HG03521 (cell line): ENCODE results near the gene SGO2.
"Not testable (repeated sequence)": the region's sequence is repeated elsewhere in the genome, so short reads cannot be mapped to it uniquely, and the experiment has no call there.

Experiments used
- ATAC-seq: cut with Tn5 transposase; IDR thresholded peaks from one replicate; pipeline ENCODE4 v1.9.1; 2021; ENCODE audit warnings: mild to moderate bottlenecking, moderate library complexity; ENCODE audit not compliant: unreplicated experiment

Gene SGO2

DNA sequence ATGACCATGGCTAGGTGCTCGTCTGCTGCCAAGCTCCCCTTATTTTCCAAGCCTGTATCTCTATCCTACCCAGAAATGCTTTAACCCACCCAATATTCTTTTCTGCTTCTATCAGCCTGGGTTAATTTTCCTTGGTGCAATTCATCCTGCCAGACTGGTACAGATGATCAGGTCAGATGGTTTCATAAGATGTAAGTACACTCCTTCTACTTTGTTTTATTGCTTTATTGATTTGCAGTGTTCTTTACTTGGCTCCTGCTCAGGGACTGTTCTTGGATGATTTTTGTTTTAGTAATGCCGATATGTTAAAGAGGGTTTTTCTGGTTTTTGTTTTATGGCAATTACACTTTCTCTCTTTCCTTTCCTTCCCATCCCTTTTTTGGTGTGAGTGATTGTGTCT, 2.4 kb upstream of the SGO2 start:
- no peak for ATAC-seq

DNA sequence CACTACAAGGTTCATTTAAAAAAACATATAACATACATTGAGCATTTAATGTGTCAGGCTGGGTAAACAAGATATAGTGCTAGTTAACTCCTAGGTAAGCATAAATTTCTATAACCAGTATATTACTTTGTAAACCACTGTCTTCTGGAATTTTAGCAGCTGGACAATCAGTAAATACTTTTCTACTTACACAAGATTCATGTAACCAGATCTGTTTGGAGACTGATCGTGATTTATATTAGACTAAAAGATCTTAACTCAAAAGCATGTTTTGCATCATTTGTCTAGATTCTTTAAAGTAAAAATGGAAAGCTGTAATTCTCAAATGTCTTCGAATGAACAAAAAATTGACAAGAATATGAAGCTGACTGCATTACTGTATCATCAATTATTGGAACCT, 941 bp upstream of the SGO2 start:
- no peak for ATAC-seq

DNA sequence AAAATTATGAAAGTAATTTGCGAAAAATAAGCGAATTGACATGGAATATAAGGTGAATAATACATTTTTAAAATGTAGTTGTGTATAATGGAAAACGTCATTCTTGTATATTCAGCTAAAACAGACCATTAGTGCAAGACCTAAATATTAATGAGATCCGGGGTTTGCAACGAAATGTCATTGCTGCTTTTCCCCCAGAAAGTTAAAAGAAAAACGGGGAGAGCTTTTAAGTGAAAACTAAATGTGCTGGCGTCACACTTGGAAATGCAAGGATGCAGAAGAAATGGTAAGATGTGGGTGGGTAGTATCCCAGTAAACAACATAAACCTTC, 491 bp upstream of the SGO2 start:
- no peak for ATAC-seq

DNA sequence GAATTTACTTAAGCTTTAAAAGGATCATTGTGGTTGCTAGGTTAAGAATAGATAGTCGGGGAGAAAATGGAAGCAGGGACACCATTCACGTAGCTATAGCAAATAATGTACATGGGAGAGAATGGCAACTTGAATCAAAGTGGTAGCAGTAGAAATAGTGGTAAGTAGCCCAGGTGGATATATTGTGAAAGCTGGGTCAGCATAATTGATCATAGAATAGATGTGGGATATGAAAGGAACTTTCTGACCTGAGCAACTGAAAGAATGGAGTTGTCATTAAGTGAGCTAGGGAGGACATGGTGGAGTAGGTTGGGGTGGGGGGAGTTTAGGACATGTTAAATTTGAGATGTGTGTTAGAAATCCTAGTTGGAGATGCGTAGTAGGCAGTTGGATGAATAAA, 2.2 kb downstream of the SGO2 start:
- ATAC-seq: no peak

DNA sequence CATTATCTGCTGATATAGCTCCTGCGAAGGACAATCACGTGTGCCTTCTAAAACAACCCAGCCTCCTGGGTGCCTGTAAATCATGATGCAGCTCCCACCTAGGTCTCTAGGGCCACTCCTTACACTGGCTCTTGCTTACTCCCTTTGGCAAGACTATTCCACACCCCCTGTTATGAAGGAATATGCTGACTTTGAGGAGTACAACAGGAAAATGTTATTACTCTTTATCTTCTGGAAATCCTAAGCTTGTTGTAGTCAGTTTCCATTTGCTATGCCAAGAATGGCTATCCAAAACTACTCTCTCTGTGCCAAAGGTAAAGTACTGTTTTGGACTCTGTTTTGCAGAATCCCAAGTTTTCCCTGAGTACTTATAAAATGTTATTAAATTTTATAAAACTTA, 7.7 kb downstream of the SGO2 start:
- ATAC-seq: no peak

DNA sequence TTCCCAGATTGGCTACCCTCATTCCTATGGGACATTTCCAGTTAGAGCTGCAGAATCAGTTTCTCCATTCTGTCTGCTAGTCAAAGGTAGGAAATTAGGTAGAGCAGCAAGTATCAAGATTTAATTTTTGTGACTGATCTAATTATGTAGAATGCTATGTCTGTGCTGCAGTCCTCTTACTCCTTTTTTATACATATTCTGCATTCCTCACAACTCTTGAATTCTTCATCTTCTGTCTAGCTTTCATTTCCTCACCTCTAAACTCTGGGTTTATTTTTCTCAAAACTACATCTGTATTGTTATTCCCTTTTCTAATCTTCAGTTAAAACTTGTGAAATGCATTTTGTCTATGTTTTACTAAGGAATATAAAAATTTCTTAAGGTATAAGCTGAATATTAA, 8.6 kb downstream of the SGO2 start:
- no peak for ATAC-seq

DNA sequence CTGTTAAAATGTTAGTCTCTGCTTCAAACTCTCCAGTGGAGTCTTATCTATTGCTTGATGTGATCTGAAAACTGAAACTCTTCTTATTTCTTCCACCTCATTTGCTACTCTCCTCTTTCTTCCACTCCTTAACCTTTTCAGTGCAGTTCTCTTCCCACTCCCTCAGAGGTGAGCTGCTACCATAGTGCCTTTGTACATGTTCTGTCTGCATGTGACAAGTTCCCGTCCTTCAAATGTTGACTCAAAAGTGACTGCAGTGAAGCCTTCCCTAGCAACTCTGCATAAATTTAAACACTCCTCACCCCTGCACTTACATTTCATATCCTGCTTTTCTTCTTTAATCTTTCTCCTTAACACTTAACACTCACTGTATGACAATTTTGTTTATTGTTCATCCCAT, 12.1 kb downstream of the SGO2 start:
- no peak for ATAC-seq

DNA sequence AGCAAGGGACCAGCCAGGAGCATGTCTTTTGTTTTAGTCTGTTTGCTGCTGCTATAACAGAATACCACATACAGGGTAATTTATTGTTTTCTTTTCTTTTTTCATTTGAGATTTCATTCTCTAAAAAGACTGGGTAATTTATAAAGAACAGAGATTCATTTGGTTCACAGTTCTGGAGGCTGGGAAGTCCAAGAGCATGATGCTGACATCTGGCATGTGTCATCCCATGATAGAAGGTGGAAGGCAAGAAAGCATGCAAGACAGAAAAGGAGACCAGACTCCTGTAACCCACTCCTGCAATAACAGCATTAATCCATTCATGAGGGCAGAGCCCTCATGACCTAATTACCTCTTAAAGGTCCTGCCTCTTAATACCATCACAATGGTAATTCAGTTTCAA, 14.8 kb downstream of the SGO2 start:
- no peak for ATAC-seq

DNA sequence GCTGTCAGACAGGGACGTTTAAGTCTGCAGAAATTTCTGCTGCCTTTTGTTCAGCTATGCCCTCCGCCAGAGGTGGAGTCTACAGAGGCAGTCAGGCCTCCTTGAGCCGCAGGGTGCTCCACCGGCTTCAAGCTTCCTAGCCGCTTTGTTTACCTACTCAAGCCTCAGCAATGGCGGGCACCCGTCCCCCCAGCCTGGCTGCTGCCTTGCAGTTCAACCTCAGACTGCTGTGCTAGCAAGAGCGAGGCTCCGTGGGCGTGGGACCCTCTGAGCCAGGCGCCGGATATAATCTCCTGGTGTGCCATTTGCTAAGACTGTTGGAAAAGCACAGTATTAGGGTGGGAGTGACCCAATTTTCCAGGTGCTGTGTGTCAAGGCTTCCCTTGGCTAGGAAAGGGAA, 40.6 kb downstream of the SGO2 start:
- not testable (repeated sequence) for ATAC-seq

DNA sequence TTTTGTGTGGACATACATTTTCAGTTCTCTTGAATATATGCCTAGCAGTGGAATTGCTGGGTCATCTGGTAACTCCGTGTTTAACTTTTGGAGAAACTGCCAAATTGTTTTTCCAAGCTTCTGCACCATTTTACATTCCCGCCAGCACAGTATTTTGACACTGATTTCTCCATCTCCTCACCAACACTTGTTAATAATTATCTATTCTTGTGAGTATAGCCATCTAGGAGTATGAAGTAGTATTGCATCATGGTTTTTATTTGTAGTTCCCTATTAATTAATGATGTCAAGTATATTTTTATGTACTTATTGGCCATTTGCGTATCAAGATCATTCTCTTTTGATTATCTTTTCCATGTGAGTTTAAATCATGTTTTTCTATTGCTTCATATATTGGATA, 41.9 kb downstream of the SGO2 start:
- ATAC-seq: no peak

DNA sequence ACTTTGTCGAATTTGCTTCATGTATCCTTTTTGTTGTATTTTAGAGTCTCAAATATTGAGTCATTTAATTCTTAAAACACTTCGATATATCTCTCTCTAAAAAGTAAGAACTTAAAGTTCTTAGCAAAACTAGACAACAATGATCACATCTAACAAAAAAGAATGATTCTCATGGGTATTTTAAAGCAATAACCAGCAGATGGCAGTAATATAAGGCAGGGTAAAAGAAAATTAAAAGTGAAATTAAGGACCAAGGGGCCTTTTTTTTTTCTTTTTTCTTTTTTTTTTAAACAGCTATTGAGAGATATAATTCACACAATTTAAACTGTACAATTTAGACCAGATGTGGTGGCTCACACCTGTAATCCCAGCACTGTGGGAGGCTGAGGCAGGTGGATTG, 50.0 kb downstream of the SGO2 start:
- ATAC-seq: no peak

DNA sequence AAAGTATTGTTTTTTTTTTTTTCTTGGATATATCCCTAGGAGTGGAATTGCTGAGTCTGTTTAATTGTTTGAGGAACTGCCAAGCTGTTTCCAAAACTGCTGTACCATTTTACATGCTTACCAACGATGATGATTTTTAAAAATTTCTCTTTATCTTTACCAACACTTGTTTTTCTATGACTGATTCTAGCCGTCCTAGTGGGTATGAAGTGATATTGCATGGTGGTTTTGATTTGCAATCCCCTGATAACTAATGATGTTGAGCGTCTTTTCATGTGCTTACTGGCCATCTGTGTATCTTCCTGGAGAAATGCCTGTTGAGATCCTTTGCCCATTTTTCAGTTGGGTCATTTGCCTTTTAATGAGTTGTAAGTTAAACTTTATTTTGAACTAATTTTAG, 51.0 kb downstream of the SGO2 start:
- no peak for ATAC-seq

DNA sequence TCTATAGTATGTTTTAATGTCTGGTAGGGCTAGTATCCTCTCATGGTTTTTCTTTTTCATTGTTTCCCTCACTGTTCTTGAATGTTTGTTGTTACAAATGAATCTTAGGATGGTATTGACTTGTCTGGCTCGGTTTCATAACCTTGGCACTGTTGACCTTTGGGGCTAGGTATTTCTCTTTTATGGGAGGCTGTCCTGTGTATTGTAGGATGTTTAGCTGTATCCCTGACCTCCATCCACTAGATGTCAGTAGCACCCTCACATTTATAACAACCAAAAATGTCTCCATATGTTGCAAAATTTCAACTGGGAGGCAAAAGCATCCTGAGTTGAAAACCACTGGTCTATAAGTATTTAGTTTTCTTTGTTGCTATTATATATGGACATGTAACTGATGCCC, 52.8 kb downstream of the SGO2 start:
- ATAC-seq: no peak

DNA sequence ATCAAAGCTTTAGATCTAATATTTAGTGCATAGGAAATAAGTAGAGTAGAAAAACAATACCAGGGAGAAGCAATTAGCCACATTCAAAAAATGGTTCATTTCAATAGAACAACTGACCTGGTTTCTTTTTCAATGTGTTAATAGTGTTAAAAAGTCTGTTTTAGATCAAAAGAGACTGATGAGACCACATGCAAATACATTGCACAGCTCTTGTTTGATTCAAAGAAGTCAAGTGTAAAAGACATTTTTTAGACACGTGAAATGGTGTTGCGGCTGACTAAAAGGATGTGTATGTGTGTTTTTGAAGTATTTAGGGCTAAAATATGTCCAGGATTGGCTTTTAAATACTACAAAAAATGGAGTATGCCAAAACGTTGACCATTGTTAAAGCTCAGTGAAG, 58.6 kb downstream of the SGO2 start:
- no peak for ATAC-seq

DNA sequence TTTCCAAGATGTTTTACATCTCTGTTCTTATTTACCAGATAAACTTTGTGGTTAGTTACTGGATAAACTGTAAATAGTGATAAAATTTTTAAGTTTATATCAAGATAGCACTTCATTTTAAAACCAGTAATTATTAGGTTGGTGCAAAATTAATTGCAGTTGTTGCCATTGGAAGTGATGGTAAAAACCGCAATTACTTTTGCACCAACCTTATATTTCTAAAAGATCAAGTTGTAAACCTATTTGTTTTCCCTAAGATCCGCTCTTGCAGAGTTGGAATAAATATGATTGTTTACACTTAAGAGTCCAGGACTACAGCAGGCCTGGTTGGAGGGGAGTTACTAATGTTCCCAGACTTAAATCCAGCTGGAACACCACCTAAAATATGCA, 59.3 kb downstream of the SGO2 start:
- no peak for ATAC-seq

DNA sequence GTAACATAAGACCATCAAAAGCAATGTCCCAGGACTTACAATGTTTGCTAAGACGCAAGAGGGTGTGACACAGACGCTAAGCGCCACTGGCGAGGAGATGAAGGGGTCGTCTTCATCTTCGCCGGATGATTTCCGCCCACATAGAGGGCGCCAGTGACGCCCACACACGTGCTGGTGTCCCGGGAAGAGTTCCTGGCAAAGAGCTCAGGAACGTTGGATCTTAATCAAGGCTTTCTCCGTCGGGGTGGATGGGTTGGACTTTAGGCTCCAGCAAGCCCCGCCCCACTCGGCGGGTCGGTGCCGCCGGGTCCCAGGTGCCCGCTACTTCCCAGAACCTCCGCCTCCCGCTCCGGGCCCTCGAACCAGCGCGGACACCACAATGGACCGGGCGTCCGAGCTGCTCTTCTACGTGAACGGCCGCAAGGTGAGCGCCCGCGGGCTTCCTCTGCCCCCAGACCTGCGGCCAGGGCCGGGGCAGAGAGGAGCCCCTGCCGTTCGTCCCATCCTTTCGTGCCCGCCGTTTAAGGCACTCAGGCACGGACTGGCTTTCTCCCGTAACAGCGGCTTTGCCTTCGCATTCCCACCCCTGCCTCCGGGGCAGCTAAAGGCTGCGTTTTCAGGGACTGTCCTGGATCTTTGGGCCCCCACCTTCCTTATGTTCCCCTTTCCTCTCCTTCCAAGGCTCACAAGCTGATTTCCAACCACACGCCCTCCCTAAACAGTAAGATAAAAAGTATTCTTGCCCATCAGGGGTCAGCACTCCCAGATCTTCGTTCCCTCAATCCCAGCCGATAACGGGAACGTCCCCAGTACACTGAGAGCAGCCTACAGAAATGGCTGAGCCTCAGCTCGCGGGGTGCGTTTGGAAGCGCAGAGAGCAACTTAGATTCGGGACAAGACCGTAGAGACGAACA, 60.0 kb downstream of the SGO2 start, which contains the start of gene AOX1:
AOX1 (plus strand) TSS at position 285 of the 914 bp plus-strand sequence; CDS start at position 380, 95 bp downstream.
- ATAC-seq: no peak

DNA sequence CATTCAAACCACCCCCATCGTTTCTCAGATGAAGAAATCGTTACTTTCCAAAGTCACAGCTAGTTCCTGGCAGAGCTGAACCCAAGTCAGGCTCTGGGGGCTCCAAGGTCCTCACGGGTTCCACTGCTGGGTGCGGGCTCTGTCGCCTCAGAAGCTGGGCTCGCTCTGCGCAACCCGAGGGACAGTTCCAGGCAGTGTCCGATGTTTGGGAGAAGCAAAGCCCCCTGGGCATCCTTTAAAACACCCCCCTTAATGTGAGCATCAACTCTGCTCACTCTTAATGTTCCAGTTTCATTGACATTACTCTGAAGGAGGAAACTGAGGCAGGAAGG, 60.6 kb downstream of the SGO2 start:
- no peak for ATAC-seq

DNA sequence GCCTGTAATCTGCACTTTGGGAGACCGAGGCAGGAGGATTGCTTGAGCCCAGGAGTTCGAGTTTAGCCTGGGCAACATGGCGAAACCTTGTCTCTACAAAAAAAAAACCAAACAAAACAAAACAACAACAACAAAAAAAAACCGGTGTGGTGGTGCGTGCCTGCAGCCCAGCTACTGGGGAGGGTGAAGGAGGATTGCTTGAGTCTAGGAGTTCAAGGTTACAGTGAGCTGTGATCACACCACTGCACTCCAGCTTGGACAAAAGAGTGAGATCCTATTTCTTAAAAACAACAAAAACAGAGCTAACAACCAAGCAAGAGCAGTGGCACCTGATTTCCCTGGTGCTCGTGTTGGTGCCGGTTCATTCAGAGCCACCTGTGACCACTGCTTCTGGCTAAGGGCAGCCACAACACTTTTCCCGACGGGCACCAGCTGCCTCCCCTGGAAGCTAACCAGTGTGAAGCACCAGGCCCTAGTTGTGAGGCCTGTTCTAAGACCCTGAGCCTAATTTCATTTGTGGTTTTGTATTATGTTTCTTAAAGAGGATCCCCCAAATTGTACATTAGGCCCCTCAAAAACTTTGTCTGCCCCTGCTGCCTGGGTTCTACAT, 61.1 kb downstream of the SGO2 start:
- ATAC-seq: no peak

DNA sequence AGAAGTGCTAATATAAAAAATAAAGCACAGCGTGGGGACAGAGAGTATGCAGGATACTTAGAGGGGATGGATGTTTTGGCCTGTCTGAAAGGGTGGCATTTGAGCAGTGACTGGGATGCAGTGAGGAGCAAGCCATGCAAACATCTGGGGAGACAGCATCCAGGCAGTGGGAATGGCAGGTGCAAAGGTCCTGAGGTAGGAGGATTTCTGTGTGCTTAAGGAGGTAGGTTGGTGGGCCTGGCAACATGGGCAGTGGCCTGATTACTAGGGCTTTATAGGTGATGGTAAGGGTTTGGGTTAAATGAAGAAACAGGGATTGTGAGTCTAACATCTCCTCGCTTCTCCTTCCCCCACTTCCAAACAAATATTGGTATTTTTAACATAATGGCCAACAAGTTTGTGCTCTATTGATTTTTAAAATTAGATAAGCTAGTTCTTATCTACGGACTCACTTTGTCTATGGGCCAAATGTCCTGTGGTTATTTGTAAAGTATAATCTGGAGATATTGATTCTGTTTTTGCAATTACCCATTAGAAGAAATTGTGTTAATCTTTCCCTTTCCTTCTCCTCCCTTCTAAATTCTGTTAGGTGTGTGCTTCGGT, 62.2 kb downstream of the SGO2 start:
- no peak for ATAC-seq

DNA sequence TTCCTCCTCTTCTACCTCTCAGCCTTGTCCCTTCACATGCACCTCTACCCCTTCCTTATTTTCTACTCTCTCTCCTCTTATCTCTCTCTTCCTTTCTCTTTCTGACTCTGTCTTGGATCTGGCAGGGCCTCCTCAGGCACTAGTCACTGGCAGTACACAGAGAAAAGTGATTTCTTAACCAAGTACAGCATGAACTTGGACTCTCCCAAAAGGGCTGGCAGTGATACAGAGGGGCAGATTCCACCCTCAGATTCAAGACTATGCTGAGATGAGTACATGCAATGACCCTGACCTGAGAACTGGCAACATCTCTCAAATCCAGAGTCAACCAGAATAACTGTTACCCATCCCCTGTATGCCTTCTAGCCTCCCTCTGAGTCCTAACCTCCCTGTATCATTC, 64.1 kb downstream of the SGO2 start:
- no peak for ATAC-seq

DNA sequence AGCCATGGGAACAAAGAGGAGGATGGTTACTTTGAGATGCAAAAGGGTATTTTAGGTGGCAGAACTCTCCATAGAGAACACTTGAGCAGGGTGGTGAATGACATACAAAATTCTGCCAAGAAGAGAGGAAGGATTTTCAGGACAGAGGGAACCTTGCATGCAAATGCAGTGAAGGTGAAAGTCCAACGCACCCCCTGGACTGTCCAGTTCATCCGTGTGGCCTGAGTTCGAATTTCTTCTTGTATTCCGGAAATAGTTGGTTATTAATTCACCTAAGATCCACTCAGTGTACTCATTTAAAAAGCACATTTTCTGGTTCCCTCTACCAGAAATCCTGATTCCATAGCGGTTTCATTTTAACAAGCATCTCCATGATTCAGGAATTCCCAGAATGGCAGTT, 65.3 kb downstream of the SGO2 start:
- ATAC-seq: no peak

DNA sequence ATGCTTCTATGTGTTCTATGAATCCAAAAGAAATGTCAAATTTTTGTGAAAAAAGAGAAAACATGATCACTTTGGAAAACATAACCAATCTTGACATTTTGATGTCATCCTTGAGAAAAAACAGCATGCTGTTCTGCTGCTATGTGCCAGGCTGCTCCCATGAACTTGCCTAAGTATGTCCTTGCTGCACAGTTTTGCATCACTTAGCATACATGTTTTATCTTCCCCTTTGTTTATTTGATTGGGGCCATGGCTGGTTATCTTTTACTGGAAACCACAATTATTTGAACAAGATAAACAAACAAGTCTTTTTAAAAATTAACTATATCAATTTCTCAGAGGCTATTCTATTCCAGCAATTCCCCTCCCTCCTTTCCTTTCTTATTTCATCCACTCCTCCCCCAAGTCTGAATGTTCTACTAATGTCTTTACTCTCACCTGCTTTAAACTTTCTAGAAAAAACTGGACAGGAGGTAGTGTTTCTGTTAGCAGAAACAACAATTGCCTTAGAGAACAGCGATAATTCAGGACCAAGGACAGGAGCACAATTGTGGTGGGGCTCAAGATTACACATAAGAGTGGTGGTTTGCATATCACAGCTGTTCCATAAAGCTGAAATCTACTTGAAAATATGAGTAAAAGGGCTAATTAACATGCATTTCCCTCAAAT, 66.5 kb downstream of the SGO2 start:
- ATAC-seq: no peak
